Endodermal cell (in vitro differentiated cells): ENCODE data around the gene BCL6. TPM values are rescaled to one million over a fixed set of nuclear protein-coding genes. Genes with fewer than 3 reads are reported as not detected.

Experiments used
- DNase-seq: peaks from one replicate; pipeline ENCODE4 v3.0.0-alpha.2; 2017
- H3K27ac ChIP-seq: 2 replicates; pipeline ENCODE4 v1.5.1; 2013; ENCODE audit warnings: mild to moderate bottlenecking, low read depth, low read length, moderate library complexity
- H3K27me3 ChIP-seq: 2 replicates; pipeline ENCODE4 v1.6.1; 2013; ENCODE audit warnings: mild to moderate bottlenecking, low read length, moderate library complexity; ENCODE audit not compliant: insufficient read depth, control insufficient read depth, poor library complexity, severe bottlenecking
- H3K36me3 ChIP-seq: 2 replicates; pipeline ENCODE4 v1.7.0; 2013; ENCODE audit warnings: mild to moderate bottlenecking, low read length, moderate library complexity; ENCODE audit not compliant: control insufficient read depth, insufficient read depth
- H3K4me1 ChIP-seq: one replicate; pipeline ENCODE4 v1.7.0; 2013; ENCODE audit warnings: low read length; ENCODE audit not compliant: control insufficient read depth, insufficient read depth
- H3K4me3 ChIP-seq: 2 replicates; pipeline ENCODE4 v1.5.1; 2013; ENCODE audit warnings: mild to moderate bottlenecking, low read length, moderate library complexity
- H3K9ac ChIP-seq: 2 replicates; pipeline ENCODE4 v1.6.1; 2013; ENCODE audit warnings: mild to moderate bottlenecking, low read length, moderate library complexity; ENCODE audit not compliant: poor library complexity, severe bottlenecking; ENCODE audit errors: extremely low read depth
- H3K9me3 ChIP-seq: 2 replicates; pipeline ENCODE4 v1.6.1; 2013; ENCODE audit warnings: mild to moderate bottlenecking, low read length, moderate library complexity; ENCODE audit not compliant: control insufficient read depth
- H3K27ac Mint-ChIP-seq: 2 replicates; pipeline ENCODE4 v1.8.0; 2020; ENCODE audit warnings: mixed read lengths
- H3K27me3 Mint-ChIP-seq: 2 replicates; pipeline ENCODE4 v1.8.0; 2021; ENCODE audit warnings: mild to moderate bottlenecking, mixed read lengths; ENCODE audit not compliant: insufficient read depth
- H3K36me3 Mint-ChIP-seq: 2 replicates; pipeline ENCODE4 v1.8.0; 2020; ENCODE audit warnings: low read depth, mixed read lengths
- H3K4me1 Mint-ChIP-seq: 2 replicates; pipeline ENCODE4 v1.8.0; 2020; ENCODE audit warnings: mixed read lengths
- H3K4me3 Mint-ChIP-seq: 2 replicates; pipeline ENCODE4 v1.8.0; 2020; ENCODE audit warnings: mild to moderate bottlenecking, moderate library complexity, mixed read lengths
- H3K9me3 Mint-ChIP-seq: 2 replicates; pipeline ENCODE4 v1.8.0; 2020; ENCODE audit warnings: mild to moderate bottlenecking, mixed read lengths
- CTCF ChIP-seq: fragments of 200-600 bp; sonication (generic); conservative IDR thresholded peaks from 2 replicates; pipeline ENCODE4 v1.5.0; 2021; ENCODE audit warnings: antibody characterized with exemption, mild to moderate bottlenecking
- WGBS, 2 experiments: methylation state at CpG; one replicate each; pipeline versions ENCODE4 v1.1.5 to v1.1.7; 2013; ENCODE audit warnings: missing lambda C conversion rate in 2 of 2, mixed read lengths in 1 of 2; ENCODE audit not compliant: insufficient coverage in 1 of 2, insufficient read length in 1 of 2; 5-methylcytosine and 5-hydroxymethylcytosine counted together
- total RNA-seq, 2 donors: library from RNA; stranded (reverse); fragmentation: NEBNext Ultra II Directional in 1 of 2; extraction: Animal tissue kit (Norgen Biotek cat#: 25700) in 1 of 2; gene quantifications; 2 replicates in 1 of 2; 3 replicates in 1 of 2; pipeline ENCODE4 v1.2.1, GENCODE V29; 2021

BCL6 gene
- total RNA-seq, 2 donors from 2014 or later, result 3.8 to 3.9 TPM

GRCh38 chr3:187679638-187680396, 65.5 kb downstream of the BCL6 start:
- Histone ChIP-seq H3K9ac (no peak overlapping the region), H3K27me3 (no peaks in the 10 kb centered on the region), H3K9me3 (no peaks in the 10 kb centered on the region), H3K36me3 (no peaks in the 10 kb centered on the region), H3K4me3 (no peak overlapping the region), H3K4me1 (no peaks in the 10 kb centered on the region), H3K27ac (no peak overlapping the region)
- peaks cover 11% of the 10 kb centered on the region for H3K4me1 Mint-ChIP-seq
- H3K27me3 Mint-ChIP-seq, result peaks cover 30% of the 10 kb centered on the region
- 28 to 37% methylated on average over 4 to 7 of the region's 7 CpGs for WGBS, 2 experiments
- TF ChIP-seq CTCF, result peak; percentile 92
- peak; percentile 97 for DNase-seq
- H3K36me3 Mint-ChIP-seq, result no peaks in the 10 kb centered on the region
- H3K9me3 Mint-ChIP-seq, result peaks cover 2% of the 10 kb centered on the region
- no peak overlapping the region for H3K27ac Mint-ChIP-seq
- no peak overlapping the region for H3K4me3 Mint-ChIP-seq

GRCh38 chr3:187678726-187679268, 66.5 kb downstream of the BCL6 start:
- DNase-seq, result peak; percentile 89
- peaks cover 39% of the 10 kb centered on the region for H3K27me3 Mint-ChIP-seq
- H3K27ac Mint-ChIP-seq, result no peak overlapping the region
- Histone ChIP-seq H3K4me3 (no peak overlapping the region), H3K27ac (no peak overlapping the region), H3K36me3 (no peaks in the 10 kb centered on the region), H3K4me1 (no peaks in the 10 kb centered on the region), H3K27me3 (peaks cover 6% of the 10 kb centered on the region), H3K9ac (no peak overlapping the region), H3K9me3 (no peaks in the 10 kb centered on the region)
- TF ChIP-seq CTCF, result peak; percentile 92
- no peaks in the 10 kb centered on the region for H3K9me3 Mint-ChIP-seq
- peaks cover 11% of the 10 kb centered on the region for H3K4me1 Mint-ChIP-seq
- no peaks in the 10 kb centered on the region for H3K36me3 Mint-ChIP-seq
- WGBS, 2 experiments, result 30 to 33% methylated on average over 3 to 5 of the region's 5 CpGs
- no peak overlapping the region for H3K4me3 Mint-ChIP-seq

GRCh38 chr3:187677604-187678003, 67.7 kb downstream of the BCL6 start:
- Mint-ChIP-seq H3K4me3 (no peak overlapping the region), H3K27me3 (peaks cover 44% of the 10 kb centered on the region), H3K4me1 (peaks cover 11% of the 10 kb centered on the region), H3K27ac (no peak overlapping the region), H3K9me3 (no peaks in the 10 kb centered on the region), H3K36me3 (no peaks in the 10 kb centered on the region)
- no peak overlapping the region for H3K27ac ChIP-seq
- no peak for DNase-seq
- H3K36me3 ChIP-seq, result no peaks in the 10 kb centered on the region
- H3K4me1 ChIP-seq, result no peaks in the 10 kb centered on the region
- H3K9ac ChIP-seq, result no peak overlapping the region
- no peak overlapping the region for H3K4me3 ChIP-seq
- no peaks in the 10 kb centered on the region for H3K9me3 ChIP-seq
- WGBS, 2 experiments, result 87 to 100% methylated on average over 1 of the region's 1 CpG
- no peak for TF ChIP-seq CTCF
- peaks cover 17% of the 10 kb centered on the region for H3K27me3 ChIP-seq
